NCI-H2171 treated with DMSO at 0.1 percent for 48 hours (cell line): ENCODE data around the gene TSFM.
A peak's percentile ranks its signal among the peaks of the same experiment; 100 is the strongest.

Experiments
- DNase-seq: peaks from one replicate; lab custom pipeline; 2025; lab: John Stamatoyannopoulos, UW

Gene TSFM

DNA sequence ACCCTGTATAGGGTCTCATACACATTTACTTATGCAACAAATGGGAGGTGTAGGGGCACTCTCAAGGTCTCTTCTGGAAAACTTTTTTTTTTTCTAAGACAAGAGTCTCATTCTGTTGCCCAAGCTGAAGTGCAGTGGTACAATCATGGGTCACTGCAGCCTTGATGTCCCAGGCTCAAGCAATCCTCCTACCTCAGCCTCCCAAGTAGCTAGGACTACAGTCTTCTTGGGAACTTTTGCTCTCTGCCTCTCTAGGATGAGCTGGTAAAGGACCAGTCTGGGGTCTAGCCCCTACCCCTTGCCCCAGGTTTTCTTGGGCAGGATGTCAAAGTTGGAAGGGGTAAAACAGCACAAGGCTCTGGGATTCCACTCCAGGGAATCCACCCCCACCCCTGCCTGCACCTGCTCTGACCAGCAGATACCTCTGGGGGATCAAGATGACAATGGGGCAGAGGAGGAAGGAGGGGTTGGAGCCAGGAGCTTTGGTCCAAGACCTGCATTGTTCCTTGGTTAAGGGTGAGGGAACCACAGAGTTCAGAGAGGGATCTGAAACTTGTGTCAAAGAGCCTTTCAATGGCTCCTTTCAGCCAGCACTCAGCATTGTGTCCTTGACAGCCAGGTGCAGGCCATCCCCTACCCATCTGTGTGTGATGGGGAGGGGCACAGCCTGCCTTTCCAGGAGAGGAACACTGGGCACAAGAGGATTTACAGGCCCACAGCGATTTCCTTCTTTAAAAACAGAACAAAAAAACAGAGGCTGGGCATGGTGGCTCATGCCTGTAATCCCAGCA is 51.7 kb downstream of the TSFM start:
- no peak for DNase-seq

DNA sequence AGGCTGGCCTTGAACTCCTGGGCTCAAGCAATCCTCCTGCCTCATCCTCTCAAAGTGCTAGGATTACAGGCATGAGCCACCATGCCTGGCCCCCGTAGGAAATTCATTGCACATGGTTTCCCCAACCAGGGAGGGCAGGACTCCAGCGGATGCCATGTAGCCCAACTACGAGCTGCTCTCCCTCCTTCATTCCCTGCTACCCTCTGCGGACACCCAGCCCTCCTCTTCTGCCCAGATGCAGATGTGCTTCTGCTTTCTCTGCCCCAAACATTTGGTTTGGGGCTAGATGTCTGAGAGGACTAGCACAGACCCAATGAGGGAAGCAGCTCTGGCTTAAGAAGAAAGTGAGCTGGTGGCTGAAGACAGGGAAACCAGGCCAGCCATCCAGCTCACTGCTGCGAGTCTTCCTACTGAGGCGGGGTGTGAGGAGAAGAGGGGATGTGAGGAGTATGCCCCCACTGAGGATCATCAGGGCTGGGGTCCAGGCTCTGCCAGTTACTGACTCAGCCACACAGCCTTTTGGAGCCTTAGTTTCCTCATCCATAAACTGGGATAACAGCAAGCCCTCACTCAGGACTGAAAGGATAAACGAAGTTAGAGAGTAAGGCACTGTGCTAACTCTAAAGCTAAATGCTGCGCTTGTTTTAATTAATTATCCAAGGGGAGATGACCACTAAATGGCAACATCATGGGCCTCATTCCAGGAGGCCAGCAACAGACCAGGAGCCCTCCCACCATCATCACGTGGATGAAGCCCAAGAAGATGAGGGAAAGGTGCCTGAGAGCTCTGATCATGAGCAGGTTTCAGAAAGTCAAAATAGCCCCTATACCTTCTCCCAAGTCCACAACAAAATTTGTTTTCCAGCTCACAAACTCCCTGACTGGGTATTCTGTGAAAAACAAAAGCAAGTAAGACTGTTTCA is 53.0 kb downstream of the TSFM start:
- no peak for DNase-seq

DNA sequence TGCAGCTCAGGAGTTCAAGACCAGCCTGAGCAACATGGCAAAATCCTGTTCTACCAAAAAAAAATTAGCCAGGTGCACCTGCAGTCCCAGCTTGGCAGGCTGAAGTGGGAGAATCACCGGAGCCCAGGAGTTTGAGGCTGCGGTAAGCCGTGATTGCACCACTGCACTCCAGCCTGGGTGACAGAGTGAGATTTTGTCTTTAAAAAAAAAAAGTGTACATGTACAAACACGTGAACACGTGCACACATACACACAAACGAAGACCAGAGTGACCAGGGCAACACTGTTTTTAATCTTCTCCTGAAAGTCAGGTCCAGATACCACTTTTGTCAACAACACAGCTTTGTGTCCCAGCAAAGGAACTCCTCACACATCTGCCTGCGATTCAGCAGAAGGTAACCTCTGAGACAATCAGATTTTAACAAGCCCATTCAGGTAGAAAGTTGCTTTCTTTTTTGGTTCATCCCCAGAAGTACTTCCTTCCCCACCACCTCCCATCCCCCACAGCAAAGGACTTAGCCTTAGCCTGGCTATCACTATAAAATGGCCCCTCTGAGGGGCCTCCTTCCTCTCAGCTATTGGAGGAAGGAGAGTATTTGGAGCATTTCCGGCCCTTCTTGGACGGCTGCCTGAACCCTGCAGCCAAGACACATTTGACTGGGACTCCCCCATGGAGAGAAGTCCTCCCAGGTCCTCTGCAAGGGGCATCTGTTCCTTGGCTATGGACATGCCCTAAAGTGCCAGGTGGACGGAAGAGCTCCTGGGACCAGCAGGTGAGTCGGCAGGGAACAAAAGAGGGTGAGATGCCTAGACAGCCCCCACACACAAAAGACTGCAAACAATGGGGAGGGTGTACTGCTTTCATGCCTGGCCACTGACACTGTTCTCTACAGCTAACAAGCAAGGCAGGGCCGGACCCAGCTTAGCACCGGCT is 54.1 kb downstream of the TSFM start:
- no peak for DNase-seq

- no peak for DNase-seq
Measured at GRCh38 chr12:57837864-57838562, 55.4 kb downstream of the TSFM start.

DNA sequence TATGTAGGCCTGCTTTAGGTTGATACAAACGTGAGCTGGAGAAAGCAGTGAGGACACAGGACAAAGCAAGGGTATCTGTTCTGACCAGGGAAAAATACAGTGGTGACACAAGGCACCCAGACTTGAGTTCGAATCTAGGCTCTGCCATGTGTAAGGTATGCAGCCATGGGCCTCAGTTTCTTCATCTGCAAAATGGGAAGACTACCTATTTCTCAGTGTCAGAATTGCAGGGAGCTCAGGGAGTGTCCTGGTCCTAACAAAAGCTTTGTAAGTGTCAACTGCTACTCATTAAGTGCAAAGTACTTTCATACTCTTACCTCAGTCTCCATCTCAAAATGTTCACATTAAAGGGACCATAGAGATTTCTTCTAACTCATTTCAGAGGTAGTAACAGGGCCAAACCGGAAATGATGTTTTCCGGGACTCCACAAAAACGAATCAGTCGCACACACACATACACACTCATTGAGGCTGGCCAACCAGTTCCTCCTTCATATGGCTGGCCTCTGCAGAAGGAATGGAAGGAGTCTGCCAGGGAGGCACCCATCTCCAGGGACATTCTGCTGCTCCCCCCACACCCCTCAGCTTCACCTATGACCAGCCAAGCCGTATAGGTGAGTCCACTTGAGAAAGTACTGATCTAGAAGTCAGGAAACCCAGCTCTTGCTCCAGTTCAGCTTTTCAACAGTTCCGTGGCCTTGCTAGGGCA is 56.2 kb downstream of the TSFM start:
- no peak for DNase-seq

DNA sequence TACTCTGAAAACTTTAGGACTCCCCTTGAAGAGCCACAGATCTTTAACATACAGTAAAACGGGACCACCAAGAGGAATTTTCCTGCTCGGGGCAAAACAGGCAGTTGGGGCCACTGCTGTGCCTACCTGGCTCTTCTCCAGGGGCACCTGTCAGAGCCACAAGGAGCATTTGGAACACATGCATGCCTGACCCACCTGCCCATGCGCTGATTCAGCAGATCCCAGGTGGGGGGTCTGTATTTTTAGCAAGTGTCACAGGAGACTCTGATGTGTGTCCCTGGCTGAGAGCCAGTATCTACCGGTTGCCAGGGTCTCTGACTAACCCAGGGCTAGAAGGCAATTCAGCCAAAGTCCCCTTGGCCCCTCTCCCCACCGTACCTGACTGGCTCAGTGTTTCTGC is 57.4 kb downstream of the TSFM start:
- DNase-seq, result peak; percentile 38

DNA sequence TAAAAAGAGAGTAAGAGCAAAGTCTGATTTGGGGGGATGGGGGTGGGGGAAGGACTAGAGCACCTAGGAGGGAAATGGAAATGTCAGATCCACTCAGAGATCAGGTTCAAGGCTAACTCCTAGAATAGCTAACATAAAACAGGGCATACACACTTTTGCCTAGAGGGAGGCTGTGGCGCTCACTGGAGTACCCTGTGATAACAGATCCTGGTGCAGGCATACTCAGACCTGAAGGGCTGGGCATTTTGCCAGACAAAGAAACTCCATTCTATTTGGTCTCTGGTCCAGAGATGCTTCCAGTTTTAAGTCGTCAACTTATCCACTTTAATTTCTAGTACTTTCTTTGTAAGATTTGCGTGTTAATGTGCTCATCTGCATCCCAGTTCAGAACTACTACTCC is 58.1 kb downstream of the TSFM start:
- peak; percentile 53 for DNase-seq

- DNase-seq, result no peak
Measured at GRCh38 chr12:57841445-57841844, 58.9 kb downstream of the TSFM start.

DNA sequence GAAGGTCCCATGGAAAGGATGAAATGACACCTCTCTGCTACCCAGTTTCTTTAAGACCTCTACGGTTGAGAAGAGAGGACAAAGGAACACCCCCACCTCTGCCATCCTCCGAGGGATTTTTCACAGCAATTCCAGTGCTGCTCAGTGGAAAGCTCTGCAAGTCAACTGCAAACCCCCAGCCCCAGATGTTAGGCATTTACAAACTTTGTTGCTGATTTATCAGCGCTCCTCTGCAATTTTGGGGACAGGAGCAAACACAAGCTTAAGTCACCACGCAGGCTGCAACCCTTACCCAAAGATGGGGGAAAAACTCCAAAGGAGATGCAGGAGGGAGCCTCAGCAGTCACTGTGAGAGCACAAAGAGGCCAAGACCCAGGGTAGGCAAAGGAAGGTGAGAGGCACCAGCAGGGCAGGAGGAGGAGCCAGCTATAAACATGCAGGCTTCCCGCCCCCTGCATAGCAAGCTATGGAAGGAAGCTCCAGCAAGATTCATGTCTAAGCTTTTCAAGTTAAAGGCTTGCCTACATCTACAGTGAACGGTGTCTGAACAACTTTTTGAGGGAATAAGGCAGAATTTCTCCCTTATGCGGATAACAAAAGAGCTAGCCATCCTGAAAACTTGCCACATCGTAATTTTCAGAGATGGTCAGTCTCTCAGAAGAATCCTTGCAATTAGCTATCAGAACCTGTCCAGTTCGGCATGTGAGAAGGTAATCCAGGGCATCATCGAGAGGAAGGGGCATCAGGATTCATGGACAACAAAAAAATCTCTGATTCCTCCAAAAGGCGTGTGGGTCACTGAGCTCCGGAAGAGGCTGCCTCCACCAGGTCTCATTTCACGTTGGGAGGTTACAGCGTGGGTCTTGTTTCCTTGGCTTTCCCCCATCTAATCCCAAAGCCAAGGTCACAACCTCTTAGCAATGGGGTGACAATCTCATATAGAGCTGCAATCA is 60.0 kb downstream of the TSFM start:
- no peak for DNase-seq

- no peak for DNase-seq
Measured at GRCh38 chr12:57844709-57845477, 62.3 kb downstream of the TSFM start.

DNA sequence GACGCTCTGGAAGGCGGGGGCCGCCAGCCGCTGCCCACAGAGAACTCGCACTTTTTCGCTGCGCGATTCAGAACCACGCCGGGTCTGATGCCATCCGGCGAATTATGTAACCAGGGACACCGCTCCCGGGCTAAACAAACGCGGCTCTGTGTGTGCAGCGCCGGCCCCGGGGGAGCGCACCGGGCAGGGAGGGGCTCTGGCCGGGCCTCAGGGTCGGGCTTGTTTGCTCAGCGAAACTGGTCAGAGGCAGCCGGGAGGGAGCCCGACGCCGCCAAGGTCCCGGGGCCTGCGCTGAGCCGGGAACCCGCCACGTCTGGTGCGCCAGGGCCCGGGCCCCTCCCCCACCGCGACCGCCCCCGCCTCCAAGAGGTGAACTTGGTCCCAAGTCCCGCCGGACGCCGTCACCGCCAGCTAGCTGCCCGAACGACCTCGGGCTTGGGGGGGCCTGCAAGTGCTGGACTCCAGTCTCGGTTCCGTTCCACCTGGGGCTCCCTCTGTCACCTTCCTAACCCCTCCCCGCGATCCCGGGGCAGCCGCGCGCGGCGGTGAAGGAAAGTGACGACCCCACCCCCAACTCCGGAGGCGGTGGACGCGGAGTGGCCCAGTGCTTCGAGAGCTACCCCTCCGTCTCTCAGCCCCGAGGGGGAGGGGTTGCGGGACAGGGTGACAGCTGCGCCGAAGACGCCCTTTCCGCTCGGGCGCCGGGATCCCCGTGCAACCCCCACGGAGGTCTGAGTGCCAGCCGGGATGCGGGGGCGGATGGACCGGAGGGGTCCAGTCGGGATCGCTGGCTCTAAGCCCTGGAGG is 63.1 kb downstream of the TSFM start:
- DNase-seq, result peak; percentile 36

GRCh38 chr12:57846285-57846576 is 63.6 kb downstream of the TSFM start:
- DNase-seq, result no peak

DNA sequence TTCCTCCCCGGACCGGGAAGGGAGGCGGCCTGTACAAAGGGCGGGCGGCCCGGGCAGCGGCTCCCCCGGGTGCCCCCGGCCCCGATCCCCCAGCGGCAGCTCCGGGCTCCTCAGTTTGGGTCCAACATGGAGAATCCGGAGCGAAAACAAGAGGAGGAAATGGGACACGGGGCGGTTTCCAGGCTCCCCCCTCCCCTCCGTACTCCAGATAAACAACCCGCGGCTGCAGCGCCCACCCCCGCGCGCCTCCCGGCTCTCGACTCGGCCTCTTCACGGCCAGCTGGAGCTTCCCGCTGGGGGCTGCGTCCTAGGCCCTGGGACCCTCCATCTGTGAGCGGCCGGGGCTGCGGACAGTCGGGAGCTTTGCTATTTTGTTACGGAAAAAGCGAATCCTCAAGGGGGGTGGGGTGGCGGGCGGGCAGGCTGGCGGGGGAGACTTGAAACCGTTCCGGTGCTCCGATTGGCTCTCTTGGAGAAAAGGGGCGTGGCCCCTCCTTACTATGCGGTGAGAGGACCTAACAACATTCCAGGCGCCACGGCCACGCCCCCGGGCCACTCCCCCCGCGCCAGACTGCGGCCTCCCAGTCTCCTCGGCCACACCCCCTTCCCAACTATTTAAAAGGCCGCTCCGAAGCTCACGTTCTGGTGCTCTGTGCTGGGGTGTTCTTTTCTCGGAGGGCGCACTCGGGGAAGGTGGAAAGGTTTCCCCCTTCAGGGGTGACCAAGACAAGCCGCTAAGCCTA is 64.2 kb downstream of the TSFM start, which contains the start of gene CTDSP2:
CTDSP2 (minus strand) TSS at position 153 of the 743 bp plus-strand sequence. CDS start 294 bp downstream, outside the sequence.
- DNase-seq, result peak; percentile 94
